Measurements from ENCODE around the gene NUFIP2. TPM values are rescaled to one million over a fixed set of nuclear protein-coding genes. Genes with fewer than 3 reads are reported as not detected.

NUFIP2 gene
- total RNA-seq, 2 donors from 2014 or later = 39.9 to 46.9 TPM

DNA sequence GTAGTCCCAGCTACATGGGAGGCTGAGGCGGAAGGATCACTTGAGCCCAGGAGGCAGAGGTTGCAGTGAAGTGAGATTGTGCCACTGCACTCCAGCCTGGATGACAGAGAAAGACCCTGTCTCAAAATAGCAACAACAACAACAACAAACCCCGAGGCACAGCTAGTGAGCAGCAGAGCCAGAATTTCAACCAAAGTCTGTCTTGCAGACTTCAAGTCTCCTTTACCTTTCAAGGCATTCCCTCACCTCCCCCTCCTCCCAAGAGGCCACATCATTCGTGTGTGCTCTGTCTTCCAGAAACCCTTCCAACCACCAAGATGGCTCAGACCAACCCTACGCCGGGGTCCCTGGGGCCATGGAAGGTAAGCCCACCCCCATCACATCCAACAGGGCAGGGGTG is 45.1 kb downstream of the NUFIP2 start:
- H3K36me3 ChIP-seq = no peaks in the 10 kb centered on the region

DNA sequence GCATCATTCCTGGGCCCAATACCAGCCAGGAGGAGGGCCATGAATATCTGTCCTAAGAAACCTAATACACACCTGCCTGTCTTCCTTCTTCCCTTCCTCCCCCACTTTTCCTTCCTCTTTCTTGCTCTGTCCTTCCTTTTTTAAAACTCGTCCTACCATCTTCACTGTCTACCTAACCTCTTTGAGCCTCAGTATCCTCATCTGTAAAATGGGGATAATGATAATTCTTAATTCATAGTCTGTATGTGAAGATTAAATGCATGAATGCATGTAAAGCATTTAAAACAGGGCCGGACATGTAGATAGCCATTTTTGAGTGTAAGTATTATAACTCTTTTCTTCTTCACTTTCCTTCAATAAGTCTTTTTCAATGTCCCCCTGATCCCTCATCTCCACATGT is 46.7 kb downstream of the NUFIP2 start:
- no peaks in the 10 kb centered on the region for H3K9me3 ChIP-seq
- no peak overlapping the region for H3K27ac ChIP-seq
- H3K36me3 ChIP-seq = no peaks in the 10 kb centered on the region
- TF ChIP-seq, protein P1, sequence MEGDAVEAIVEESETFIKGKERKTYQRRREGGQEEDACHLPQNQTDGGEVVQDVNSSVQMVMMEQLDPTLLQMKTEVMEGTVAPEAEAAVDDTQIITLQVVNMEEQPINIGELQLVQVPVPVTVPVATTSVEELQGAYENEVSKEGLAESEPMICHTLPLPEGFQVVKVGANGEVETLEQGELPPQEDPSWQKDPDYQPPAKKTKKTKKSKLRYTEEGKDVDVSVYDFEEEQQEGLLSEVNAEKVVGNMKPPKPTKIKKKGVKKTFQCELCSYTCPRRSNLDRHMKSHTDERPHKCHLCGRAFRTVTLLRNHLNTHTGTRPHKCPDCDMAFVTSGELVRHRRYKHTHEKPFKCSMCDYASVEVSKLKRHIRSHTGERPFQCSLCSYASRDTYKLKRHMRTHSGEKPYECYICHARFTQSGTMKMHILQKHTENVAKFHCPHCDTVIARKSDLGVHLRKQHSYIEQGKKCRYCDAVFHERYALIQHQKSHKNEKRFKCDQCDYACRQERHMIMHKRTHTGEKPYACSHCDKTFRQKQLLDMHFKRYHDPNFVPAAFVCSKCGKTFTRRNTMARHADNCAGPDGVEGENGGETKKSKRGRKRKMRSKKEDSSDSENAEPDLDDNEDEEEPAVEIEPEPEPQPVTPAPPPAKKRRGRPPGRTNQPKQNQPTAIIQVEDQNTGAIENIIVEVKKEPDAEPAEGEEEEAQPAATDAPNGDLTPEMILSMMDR (IDR thresholded peaks at IDR 0.05) = no peak
- intact Hi-C loops (cut with DNase I) = no loop called here
- no peak for DNase-seq
- no peak overlapping the region for H3K4me3 ChIP-seq
- H3K4me1 ChIP-seq = no peaks in the 10 kb centered on the region
- H3K9ac ChIP-seq (ENCODE audit: low read depth in 2 of 2, low read length in 2 of 2) = no peak overlapping the region
- H3K27me3 ChIP-seq = no peaks in the 10 kb centered on the region

More for the DNA sequence above, 45.1 kb downstream of the NUFIP2 start:
- TF ChIP-seq, protein P1 (IDR thresholded peaks at IDR 0.05) = no peak
- no peak overlapping the region for H3K27ac ChIP-seq
- H3K9ac ChIP-seq (ENCODE audit: low read depth in 2 of 2, low read length in 2 of 2) = no peak overlapping the region
- no peaks in the 10 kb centered on the region for H3K9me3 ChIP-seq
- H3K4me1 ChIP-seq = no peaks in the 10 kb centered on the region
- intact Hi-C loops (cut with DNase I) = no loop called here
- no peak for DNase-seq
- H3K4me3 ChIP-seq = no peak overlapping the region
- H3K27me3 ChIP-seq = no peaks in the 10 kb centered on the region

DNA sequence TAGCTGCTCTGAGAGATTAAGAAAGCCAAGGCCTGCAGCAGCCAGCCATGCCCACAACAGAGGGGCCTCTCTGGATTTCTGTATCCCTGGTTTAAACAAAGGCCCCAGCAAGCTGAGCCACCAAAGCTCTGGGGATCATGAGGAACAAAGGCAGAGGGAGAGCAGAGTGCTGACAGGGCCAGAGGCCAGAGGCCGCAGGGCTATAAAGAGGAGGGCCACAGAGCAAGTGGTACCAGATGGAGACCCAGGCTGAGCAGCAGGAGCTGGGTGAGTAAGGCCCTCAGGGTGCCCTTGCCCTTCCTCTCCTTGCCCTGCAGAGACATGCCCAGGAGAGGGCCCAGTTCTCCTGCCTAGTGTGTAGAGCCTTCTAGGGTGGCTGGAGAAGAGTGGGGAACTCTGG is 47.3 kb downstream of the NUFIP2 start, which contains the start of gene CRYBA1:
TSS of gene CRYBA1 (plus strand) at position 232 of the 400 bp plus-strand sequence. CDS start at position 237, 5 bp downstream.
- intact Hi-C loops (cut with DNase I) = no loop called here
- Histone ChIP-seq H3K4me3 (no peak within 1 kb of the TSS), H3K36me3 (no peaks in the 10 kb centered on the region), H3K4me1 (no peaks in the 10 kb centered on the region), H3K27ac (no peak within 1 kb of the TSS), H3K9me3 (no peaks in the 10 kb centered on the region), H3K9ac (ENCODE audit: low read depth in 2 of 2, low read length in 2 of 2) (no peak within 1 kb of the TSS), H3K27me3 (no peaks in the 10 kb centered on the region)
- DNase-seq = no peak
- TF ChIP-seq, protein P1 (IDR thresholded peaks at IDR 0.05) = no peak

DNA sequence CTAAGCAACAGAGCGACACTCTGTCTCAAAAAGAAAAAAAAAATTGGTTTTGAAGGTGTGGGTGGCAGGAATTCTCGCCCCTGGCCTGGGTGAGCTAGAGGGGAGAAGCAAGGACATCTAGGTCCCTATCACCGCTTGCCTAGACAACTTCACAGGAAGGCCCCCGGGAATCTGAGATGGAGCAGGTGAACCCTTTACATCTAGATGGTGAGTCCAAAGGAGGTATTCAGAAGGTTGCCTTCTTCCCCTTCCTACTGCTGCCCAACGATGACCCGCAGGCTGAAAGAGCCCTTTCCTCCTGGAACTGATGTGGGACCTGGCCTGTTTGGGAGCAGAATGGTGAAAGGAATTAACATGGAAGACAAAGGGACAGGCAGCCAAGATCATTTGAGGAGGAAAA is 48.5 kb downstream of the NUFIP2 start:
- Histone ChIP-seq H3K36me3 (no peaks in the 10 kb centered on the region), H3K9ac (ENCODE audit: low read depth in 2 of 2, low read length in 2 of 2) (no peak overlapping the region), H3K4me1 (no peaks in the 10 kb centered on the region), H3K27me3 (no peaks in the 10 kb centered on the region), H3K4me3 (no peak overlapping the region), H3K27ac (no peak overlapping the region), H3K9me3 (no peaks in the 10 kb centered on the region)
- intact Hi-C loops (cut with DNase I) = no loop called here
- TF ChIP-seq, protein P1 (IDR thresholded peaks at IDR 0.05) = no peak
- no peak for DNase-seq

DNA sequence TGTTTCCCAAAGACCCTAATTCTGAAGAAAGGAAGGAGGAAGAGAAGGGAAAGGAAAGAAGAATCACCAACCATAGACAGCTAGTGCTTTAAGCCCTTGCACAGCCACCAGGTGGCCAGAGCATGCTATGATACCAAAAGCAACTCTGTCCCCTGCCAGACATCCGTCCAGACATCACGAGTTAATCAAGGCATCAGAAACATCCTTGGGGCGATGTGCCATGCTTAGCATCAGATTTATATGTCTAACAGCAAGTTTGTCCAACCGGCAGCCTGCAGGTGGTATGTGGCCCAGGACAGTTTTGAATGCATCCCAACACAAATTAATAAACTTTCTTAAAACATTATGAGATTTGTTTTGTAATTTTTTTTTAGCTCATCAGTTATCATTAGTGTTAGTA is 50.2 kb downstream of the NUFIP2 start:
- Histone ChIP-seq H3K4me1 (no peaks in the 10 kb centered on the region), H3K9ac (ENCODE audit: low read depth in 2 of 2, low read length in 2 of 2) (no peak overlapping the region), H3K27me3 (no peaks in the 10 kb centered on the region), H3K4me3 (no peak overlapping the region), H3K27ac (no peak overlapping the region), H3K9me3 (no peaks in the 10 kb centered on the region), H3K36me3 (no peaks in the 10 kb centered on the region)
- intact Hi-C loops (cut with DNase I) = no loop called here
- TF ChIP-seq, protein P1 (IDR thresholded peaks at IDR 0.05) = no peak
- DNase-seq = no peak
